Gastrocnemius medialis (tissue), 4 donors: ENCODE results near the gene OR5M11.

Experiments
- POLR2A ChIP-seq, 2 donors: fragments of 450-650 bp; IDR thresholded peaks; one replicate each; pipeline ENCODE4 v1.6.1; 2017; ENCODE audit warnings: antibody characterized with exemption in 2 of 2, mild to moderate bottlenecking in 2 of 2, moderate library complexity in 2 of 2
- TF ChIP-seq, protein P1 (sequence below), 5 experiments: fragments of 450-650 bp in 3 of 5; fragments of 200-600 bp in 2 of 5; sonication (generic) in 2 of 5; IDR thresholded peaks in 4 of 5; conservative IDR thresholded peaks in 1 of 5; 1 replicate in 4 of 5; 2 replicates in 1 of 5; pipeline ENCODE4 v1.5.1; 2016 to 2019; ENCODE audit warnings: antibody characterized with exemption in 5 of 5, mild to moderate bottlenecking in 3 of 5, moderate library complexity in 3 of 5

DNA sequence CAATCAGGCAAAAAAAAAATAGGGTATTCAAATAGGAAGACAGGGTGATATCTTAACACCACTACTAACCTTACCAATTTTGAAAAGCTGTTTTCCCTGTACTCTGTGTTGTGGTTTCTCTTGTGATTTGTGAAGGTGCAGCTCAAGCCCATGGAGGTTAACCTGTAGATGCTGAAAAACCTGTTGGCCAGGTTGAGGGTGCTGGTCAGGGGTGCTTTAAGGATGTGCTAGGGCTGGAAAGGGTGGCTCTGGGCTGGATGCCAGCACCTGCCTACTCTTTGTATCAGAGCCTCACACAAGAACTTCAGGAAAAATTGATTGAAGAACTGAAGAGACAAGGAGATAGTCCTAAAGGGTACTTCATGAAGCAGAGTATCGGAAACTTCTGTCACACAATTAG, 33.6 kb downstream of the OR5M11 start:
- TF ChIP-seq, protein P1, sequence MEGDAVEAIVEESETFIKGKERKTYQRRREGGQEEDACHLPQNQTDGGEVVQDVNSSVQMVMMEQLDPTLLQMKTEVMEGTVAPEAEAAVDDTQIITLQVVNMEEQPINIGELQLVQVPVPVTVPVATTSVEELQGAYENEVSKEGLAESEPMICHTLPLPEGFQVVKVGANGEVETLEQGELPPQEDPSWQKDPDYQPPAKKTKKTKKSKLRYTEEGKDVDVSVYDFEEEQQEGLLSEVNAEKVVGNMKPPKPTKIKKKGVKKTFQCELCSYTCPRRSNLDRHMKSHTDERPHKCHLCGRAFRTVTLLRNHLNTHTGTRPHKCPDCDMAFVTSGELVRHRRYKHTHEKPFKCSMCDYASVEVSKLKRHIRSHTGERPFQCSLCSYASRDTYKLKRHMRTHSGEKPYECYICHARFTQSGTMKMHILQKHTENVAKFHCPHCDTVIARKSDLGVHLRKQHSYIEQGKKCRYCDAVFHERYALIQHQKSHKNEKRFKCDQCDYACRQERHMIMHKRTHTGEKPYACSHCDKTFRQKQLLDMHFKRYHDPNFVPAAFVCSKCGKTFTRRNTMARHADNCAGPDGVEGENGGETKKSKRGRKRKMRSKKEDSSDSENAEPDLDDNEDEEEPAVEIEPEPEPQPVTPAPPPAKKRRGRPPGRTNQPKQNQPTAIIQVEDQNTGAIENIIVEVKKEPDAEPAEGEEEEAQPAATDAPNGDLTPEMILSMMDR (IDR thresholded peaks at IDR 0.05 in 4 of 5, conservative IDR thresholded peaks at IDR 0.05 in 1 of 5) = no peak
- TF ChIP-seq POLR2A (IDR thresholded peaks at IDR 0.05) = no peak
